HG03432 (cell line): ENCODE measurements around the gene SBF2.
"Not testable (repeated sequence)": the region's sequence is repeated elsewhere in the genome, so short reads cannot be mapped to it uniquely, and the experiment has no call there.

Experiments
- ATAC-seq: cut with Tn5 transposase; IDR thresholded peaks from one replicate; pipeline ENCODE4 v1.9.1; 2021; ENCODE audit warnings: mild to moderate bottlenecking, moderate library complexity; ENCODE audit not compliant: unreplicated experiment

SBF2 gene

DNA sequence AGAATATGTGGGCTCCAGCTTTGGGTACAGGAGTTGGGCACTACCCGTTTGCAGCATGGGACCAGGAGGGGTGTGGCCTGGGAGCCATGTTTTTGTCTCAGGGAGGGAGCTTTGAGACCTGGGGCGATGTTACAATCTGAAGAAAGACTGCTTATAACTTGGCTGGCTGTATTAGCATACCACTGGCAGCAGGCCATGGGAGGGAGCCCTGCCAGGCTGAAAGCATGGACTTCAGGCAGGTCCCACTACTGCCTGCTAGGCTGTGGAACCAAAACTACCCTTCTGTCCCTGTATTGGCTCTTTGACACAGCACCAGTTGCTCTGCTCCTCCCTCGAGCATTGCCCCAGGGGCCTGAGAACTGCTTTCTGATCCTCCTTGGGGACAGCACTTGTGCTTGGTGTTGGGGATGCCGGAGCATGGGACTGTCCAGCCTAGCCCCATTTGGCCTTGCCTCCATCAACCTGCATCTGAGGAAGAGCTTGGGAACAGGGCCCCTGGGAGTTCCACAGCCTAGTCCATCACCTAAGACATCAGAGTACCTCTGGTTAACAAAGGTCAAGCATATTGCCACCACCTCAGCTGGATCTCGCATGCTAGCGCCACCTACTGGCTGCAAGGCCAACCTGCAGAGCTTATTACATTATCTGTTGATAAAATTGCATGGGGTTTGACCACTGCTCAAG is 217.4 kb downstream of the SBF2 start:
- ATAC-seq = no peak

DNA sequence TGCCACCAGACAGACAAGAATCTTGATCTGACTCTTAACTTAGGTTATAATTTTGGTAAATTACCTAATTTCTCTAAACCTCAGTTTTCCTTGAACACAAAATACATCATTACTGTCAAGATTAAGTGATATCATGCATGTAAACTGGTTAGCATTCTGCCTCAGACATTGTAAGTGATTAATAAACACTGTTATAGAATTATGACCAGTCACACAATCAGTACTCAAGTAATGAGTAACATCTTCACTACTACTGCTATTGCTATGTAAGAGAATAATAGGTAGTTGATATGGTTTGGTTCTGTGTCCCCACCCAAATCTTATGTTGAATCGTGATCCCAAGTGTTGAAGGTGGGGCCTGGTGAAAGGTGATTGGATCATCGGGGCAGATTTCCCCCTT is 218.9 kb downstream of the SBF2 start:
- no peak for ATAC-seq

DNA sequence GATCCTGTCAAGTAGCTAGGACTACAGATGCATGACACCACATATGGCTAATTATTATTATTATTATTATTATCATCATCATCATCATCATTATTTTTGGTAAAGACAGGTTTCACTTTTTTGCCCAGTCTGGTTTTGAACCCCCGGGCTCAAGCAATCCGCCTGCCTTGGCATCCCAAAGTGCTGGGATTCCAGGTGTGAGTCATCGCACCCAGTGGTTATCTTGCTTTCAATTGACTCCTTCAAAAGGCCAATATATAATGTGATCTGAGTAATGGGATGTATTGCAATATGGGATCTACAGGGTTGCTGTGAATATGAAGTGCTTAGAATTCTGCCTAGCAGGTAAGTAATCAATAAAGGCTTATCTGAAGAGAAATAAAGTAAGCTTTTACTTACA is 221.2 kb downstream of the SBF2 start:
- no peak for ATAC-seq

DNA sequence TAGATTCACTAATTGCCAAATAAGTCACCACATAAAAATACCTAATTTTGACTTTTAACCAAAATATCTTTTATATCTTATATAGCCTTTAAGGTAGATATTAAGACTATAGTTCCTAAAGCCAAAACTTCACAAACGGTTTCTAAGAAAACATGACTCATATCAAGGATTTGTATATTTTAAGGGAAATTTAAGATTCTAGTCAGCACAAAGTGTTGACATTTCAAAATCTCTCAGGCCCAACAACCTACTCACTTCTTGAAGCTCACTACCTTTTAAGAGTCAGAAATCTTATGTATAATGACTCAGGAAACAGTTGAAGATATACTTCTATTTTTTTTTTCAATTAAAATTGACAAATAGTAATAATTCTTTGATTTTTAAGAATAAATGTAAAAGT is 221.9 kb downstream of the SBF2 start:
- no peak for ATAC-seq

DNA sequence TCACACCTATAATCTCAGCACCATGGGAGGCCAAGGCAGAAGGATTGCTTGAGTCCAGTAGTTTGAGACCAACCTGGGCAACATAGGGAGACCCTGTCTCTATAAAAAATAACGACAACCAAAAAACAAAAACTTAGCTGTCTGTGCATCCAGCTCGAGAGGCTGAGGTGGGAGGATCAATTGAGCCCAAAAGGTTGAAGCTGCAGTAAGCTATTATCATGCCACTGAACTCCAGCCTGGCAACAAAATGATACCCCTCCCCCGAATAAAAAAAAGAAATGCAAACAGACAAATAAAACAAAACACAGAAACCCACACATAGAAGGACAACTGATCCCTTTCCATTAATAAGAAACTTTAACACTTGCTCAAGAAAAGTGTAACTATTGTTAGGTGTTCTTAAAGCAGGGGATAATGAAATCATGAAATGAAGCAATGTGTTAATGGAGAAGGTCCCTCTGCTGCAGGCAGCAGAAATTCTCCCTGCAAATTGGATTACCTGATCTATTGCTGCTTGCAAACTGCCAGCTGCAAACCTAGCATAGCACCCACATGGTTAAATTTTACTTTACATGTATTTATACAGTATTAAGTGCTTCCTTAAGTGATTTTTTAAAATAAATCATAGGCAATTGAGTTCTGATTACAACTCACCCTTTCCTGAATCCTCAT is 226.3 kb downstream of the SBF2 start:
- no peak for ATAC-seq

DNA sequence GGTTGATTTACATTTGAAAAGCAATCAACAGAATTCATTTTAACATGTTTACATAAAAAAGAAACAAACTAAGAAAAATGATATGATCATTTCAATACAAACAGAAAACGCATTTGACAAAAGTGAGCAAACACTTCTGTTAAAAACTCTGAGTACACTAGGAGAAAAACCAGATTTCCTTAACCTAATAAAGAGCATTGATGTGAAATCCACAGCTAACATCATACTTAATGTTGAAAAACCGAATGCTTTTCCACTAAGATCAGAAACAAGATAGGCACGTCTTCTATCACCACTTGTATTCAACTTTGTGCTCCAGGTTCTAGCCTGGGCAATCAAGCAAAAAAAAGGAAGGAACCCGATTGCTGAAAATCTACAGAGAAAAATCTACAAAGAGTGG is 227.6 kb downstream of the SBF2 start:
- no peak for ATAC-seq

DNA sequence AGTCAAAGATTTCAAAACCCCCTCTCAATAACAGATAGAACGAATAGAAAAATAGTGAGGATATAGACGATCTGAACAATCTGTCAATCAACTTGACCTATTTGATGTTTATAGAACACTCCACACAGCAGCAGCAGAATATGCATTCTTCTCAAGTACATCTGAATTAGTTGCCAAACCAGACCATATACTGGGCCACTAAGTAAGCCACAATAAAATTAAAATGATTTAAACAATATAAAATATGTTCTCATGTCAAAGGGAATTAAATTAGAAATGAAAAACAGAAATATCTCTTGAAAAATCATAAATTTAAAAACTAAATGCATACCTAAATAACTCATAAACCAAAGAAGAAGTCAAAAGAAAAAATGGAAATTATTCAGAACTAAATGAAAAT is 229.2 kb downstream of the SBF2 start:
- no peak for ATAC-seq

DNA sequence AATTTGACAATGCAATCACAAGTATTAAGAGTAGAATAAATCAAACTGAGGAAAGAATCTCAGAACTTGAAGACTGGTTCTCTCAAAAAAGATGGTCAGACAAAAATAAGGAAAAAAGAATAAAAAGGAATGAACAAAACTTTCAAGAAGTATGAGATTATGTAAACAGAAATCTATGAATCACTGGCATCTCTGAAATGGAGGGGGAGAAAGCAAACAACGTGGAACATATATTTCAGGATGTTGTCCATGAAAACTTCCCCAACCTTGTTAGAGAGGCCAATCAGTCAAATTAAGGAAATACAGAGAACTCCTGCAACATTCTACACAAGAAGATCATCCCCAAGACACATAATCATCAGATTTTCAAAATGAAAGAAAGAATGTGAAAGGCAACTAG is 235.7 kb downstream of the SBF2 start:
- ATAC-seq = no peak

DNA sequence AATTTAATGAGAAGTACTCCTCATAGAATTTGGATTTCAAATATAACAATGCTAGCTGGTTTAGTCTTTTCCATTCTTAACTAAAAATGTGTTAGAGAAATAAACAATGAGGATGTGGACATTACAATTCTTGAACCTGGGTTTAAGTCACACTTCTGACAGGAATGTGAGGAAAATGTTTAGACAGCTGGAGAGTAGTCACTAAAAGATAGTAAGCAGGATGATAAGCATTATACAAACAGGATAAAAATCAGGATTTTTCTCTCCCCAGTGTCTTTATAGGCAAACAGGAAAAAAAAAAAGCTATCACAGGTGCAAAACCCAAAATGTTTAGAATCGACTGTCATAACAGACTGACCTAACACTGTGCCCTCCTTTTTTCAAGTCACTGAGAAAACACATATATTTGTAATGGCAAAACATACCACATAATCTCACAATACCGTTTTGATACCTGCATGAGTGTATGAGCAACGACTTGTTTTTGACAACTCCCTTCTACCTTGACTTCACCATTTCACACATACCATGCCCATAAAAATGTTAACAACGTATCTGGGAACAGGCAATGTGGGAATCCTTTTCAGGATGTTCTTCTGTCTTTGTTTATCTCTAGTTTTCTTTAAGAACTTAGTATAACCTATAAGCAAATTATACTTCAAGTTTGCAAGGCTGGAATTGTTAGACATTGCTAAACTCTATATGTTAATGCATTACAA is 242.0 kb downstream of the SBF2 start:
- ATAC-seq = no peak

DNA sequence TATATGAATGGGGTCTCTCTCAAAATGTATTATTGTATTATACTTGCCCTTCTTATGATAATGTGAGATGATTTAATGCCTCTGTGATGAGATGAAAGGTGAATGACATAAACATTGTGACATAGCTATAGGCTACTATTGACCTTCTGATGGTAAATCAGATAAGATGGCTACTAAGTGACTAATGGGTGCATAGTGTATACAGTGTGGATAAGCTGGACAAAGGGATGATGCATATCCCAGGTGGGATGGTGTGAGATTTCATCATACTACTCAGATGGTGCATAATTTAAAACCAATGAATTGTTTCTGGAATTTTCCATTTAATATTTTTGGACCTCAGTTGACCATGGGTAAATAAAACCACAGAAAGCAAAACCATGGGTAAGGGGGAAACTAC is 243.5 kb downstream of the SBF2 start:
- ATAC-seq = no peak

DNA sequence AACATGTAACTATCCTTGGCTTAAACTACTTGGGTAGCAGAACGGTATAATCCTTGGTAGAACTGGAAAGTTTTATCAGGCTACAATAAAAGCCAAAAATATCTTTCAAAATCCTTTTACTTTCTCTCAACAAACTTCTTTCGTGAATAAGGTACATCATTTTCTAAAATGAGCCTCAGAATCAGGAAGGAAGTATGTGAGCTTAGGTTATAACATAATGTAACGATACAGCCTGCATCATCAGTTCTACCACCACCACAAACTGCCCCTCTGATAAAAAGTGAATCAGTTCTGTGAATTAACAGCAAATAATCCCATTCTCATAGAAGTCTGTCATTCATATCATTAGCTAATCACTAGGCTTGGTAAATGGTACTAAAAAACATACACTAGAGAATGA is 244.3 kb downstream of the SBF2 start:
- no peak for ATAC-seq

DNA sequence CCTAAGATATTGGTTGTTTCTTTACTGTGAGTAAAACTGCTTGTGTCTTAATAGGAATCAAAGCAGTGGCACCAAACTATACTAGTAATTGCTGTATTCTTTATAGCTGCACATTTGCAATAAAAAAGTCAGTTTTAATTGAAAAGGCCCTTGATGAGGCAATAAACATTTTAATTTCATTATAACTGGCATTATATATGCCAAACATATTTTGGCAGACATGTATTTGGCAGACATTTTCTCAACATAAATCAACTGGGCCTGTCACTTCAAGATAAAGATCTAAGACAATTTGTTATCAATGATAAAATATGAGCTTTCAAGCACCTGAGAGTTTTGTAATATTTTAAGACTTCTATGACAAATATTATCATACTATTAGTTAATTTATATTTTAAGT is 245.7 kb downstream of the SBF2 start:
- no peak for ATAC-seq

DNA sequence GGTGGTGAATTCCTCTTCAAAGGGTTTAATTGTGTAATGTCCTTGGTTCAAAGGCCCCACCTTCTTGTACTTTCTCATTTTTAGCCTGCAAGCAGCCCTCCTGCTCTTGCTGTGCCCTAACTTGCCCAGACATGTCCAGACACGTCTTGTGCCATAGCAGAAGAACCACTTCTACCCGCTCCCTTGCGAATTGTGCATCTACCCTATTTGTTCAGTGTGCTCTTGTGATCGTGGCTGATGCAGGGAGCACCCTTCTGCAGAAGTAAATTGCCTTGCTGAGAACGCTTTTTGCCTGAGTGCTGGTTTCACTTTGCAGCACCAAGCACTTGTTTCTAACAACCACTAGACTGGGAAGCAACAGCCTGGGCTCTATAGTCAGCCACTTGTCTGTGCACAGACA is 249.4 kb downstream of the SBF2 start:
- ATAC-seq = no peak

DNA sequence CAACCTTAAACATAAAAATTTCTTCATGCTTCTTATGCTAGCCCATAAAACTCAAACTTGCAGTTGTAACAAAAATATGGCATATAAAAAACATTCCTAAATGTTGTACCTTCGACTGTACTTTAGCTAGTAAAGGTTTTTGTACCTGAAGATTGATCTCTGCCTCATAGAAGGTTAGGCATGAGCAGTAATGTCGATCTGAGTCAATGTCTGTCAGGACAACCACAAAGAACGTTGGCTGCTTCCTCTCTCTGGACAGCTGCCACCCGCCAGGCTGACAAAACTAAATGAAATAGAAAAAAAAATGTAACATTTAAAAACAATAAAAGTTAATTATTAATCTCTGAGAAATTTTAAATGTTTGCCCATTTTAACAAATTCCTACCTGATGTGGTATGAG is 251.3 kb downstream of the SBF2 start:
- no peak for ATAC-seq

DNA sequence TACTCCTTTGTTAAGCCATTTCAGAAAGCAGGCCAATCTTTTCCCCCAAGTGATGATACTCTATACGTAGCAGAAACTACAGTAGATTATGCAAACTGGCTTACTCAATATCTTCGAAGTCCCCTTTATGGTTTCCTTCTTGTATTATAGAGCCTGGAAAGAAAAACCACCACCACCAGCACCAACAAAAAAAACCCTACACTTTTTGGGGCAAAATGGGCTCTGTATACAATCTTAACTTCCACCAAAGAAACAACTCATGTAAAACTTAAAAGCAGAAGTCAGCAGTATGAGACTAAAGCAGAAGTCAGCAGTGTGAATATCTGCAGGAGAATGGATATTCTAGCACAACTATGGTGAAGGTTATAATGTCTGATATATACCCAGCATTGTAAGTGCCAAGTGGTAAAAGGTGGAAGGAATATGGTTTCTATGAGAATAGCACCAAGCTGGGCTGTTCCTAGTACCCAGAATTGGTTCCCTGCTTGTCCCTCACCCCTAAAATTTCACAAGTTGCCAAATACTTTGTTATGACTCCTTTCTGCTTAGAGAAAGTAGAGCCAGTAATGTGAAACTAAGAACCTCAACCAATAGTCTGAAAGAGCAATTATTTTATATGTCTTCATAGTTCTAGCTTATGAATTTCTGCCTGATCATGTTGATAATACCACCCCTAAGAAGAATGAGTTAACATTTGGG is 252.1 kb downstream of the SBF2 start:
- no peak for ATAC-seq

DNA sequence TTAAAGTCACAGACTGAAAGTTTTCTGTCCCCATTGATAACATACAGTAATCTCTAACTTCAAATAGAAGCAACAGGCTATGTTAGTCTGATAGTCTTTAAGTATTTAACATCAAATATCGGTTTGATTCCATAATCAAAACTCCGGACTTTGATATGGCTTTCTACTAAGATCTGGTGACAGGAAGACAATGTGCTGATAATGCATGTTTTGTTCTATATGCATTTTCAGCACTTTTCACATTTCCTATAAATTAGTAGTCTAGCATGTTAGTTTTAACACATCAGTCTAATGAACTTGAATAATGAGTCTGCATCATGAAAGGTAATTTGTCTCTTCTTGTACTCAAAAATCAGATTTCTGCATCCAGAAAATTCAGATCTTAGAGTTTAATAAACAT is 252.7 kb downstream of the SBF2 start:
- no peak for ATAC-seq

DNA sequence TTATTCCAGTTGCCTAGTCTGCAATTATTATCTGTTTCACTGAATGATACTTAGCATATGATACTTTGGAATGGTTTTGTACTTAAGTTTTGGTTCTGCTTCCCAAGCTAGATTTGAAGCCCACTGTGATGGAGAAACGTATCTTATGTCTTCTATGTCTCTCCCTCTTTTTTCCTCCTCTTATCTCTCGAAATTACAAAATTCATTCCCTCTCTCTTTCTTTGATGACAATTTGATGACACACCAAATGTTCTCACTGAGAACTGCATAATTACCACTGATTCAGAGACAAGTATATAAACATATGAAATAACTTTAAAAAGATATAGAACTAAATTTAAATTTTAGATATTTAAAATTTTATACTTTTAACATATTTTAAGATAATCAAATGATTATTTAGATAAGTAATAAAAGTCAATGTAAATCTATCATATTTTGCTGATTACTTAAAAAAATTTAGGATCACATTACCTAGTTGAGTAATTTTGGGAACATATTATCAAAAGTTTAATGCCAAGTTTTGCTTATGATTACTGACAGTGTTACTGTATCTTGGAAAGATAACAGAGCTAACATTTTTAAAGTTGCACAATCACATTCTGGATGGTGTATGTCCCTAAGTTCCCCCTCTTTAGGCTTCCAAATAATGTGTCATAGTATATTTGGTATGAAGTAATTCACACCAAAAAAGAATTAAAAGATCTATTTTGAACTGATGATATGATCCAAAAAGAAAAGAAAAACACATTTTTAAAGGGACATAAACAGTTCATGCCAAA is 255.3 kb downstream of the SBF2 start:
- no peak for ATAC-seq

DNA sequence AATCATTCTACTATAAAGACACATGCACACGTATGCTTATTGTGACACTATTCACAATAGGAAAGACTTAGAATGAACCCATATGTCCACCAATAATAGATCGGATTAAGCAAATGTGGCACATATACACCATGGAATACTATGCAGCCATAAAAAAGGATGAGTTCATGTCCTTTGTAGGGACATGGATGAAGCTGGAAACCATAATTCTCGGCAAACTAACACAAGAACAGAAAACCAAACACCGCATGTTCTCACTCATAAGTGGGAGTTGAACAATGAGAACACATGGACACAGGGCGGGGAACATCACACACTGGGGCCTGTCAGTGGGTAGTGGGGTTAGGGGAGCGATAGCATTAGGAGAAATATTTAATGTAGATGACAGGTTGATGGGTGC is 258.1 kb downstream of the SBF2 start:
- not testable (repeated sequence) for ATAC-seq

DNA sequence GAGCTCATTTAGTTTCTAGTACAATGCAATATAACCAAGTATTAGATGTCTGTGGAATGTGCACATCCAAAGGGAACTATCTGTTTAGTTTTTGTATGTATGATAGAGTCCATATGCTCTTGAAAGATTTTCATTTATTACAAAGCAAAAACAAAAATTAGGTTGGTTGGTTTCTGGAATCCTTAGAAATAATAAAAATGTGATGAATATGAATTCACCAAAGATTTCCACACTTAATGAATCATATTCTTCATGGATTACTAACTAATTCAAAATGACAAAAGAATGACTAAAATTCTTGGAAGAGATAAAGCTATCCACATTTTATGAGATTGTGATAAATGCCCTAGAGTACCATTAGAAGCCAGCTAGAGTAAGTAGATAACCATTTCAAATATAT is 261.1 kb downstream of the SBF2 start:
- ATAC-seq = no peak

DNA sequence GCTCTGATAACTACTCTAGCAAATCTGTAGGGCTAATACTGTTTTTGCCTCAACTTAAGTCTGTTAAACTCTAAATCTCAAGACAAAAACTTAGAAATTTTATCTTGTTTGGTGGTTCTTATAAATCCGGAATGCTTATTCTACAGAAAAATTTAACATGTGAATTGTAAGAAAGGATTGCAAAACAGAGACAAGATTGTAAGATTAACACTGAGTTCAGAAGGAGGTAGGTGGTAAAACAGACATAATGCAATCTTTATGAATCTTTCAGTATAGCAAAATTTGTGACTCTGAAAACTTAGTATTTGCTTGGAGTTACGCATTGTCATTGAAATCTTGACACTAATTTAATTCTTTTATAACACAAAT is 263.9 kb downstream of the SBF2 start:
- no peak for ATAC-seq
